H9 (cell line): Measurements from ENCODE around the gene AMBRA1. TPM values are rescaled to one million over a fixed set of nuclear protein-coding genes. Genes with fewer than 3 reads are reported as not detected.
A peak's percentile ranks its signal among the peaks of the same experiment; 100 is the strongest.

Source experiments
- DNase-seq: peaks from one replicate; pipeline ENCODE4 v3.0.0-alpha.2; 2017
- H2AFZ ChIP-seq: one replicate; pipeline ENCODE4 v1.6.1; 2013; ENCODE audit warnings: mild to moderate bottlenecking, low read length, control low read depth, moderate library complexity
- H2AK5ac ChIP-seq: 2 replicates; pipeline ENCODE4 v1.6.1; 2013; ENCODE audit warnings: low read length, control low read depth, mixed read lengths; ENCODE audit not compliant: insufficient read length
- H2BK120ac ChIP-seq: one replicate; pipeline ENCODE4 v1.6.1; 2013; ENCODE audit warnings: low read depth, mild to moderate bottlenecking, low read length, control low read depth, inconsistent platforms; ENCODE audit not compliant: poor library complexity, severe bottlenecking
- H2BK12ac ChIP-seq: 2 replicates; pipeline ENCODE4 v1.6.1; 2013; ENCODE audit warnings: low read length, control low read depth, mixed read lengths, low read depth; ENCODE audit not compliant: insufficient read length
- H2BK15ac ChIP-seq: 2 replicates; pipeline ENCODE4 v1.6.1; 2013; ENCODE audit warnings: low read depth, low read length, control low read depth
- H2BK20ac ChIP-seq: one replicate; pipeline ENCODE4 v1.6.1; 2013; ENCODE audit warnings: low read depth, mild to moderate bottlenecking, low read length, control low read depth, inconsistent platforms; ENCODE audit not compliant: poor library complexity, severe bottlenecking
- H2BK5ac ChIP-seq: 2 replicates; pipeline ENCODE4 v1.6.1; 2013; ENCODE audit warnings: low read length, control low read depth, mixed read lengths; ENCODE audit not compliant: insufficient read length
- H3K14ac ChIP-seq: 2 replicates; pipeline ENCODE4 v1.6.1; 2013; ENCODE audit warnings: low read length, control low read depth; ENCODE audit not compliant: insufficient read depth
- H3K18ac ChIP-seq: 2 replicates; pipeline ENCODE4 v1.6.1; 2013; ENCODE audit warnings: low read depth, mild to moderate bottlenecking, mixed read lengths, low read length, control low read depth; ENCODE audit not compliant: insufficient read length
- H3K23ac ChIP-seq: 2 replicates; pipeline ENCODE4 v1.6.1; 2013; ENCODE audit warnings: low read length, control low read depth, mixed read lengths, low read depth; ENCODE audit not compliant: insufficient read length
- H3K23me2 ChIP-seq: 2 replicates; pipeline ENCODE4 v1.6.1; 2013; ENCODE audit warnings: low read depth, mild to moderate bottlenecking, mixed read lengths, low read length, control low read depth; ENCODE audit not compliant: insufficient read length, poor library complexity, severe bottlenecking
- H3K27ac ChIP-seq: 2 replicates; pipeline ENCODE4 v1.5.1; 2013; ENCODE audit warnings: low read length, control low read depth, mixed read lengths, low read depth; ENCODE audit not compliant: insufficient read length
- H3K27me3 ChIP-seq: 2 replicates; pipeline ENCODE4 v1.6.1; 2013; ENCODE audit warnings: low read length, control low read depth, inconsistent platforms; ENCODE audit not compliant: insufficient read depth
- H3K4ac ChIP-seq: 2 replicates; pipeline ENCODE4 v1.6.1; 2013; ENCODE audit warnings: low read depth, mild to moderate bottlenecking, control low read depth, inconsistent platforms, low read length, moderate library complexity
- H3K4me1 ChIP-seq: 2 replicates; pipeline ENCODE4 v1.6.1; 2013; ENCODE audit warnings: low read length, control low read depth, inconsistent platforms; ENCODE audit not compliant: insufficient read depth
- H3K4me2 ChIP-seq: 2 replicates; pipeline ENCODE4 v1.6.1; 2013; ENCODE audit warnings: low read length, control low read depth, mixed read lengths; ENCODE audit not compliant: insufficient read length, insufficient read depth
- H3K56ac ChIP-seq: 2 replicates; pipeline ENCODE4 v1.6.1; 2013; ENCODE audit warnings: low read depth, mild to moderate bottlenecking, mixed read lengths, low read length, control low read depth; ENCODE audit not compliant: insufficient read length
- H3K79me1 ChIP-seq: 2 replicates; pipeline ENCODE4 v1.6.1; 2013; ENCODE audit warnings: low read depth, mild to moderate bottlenecking, moderate library complexity, low read length, control low read depth, inconsistent platforms; ENCODE audit not compliant: insufficient read depth, poor library complexity, severe bottlenecking
- H3K79me2 ChIP-seq: 2 replicates; pipeline ENCODE4 v1.6.1; 2013; ENCODE audit warnings: low read length, control low read depth, inconsistent platforms; ENCODE audit not compliant: insufficient read depth
- H3K9ac ChIP-seq: 2 replicates; pipeline ENCODE4 v1.6.1; 2013; ENCODE audit warnings: low read length, control low read depth, mixed read lengths; ENCODE audit not compliant: insufficient read length; ENCODE audit errors: extremely low read depth
- H3K9me3 ChIP-seq: one replicate; pipeline ENCODE4 v1.6.1; 2013; ENCODE audit warnings: low read depth, low read length, inconsistent platforms; ENCODE audit not compliant: control insufficient read depth
- H3T11ph ChIP-seq: one replicate; pipeline ENCODE4 v1.6.1; 2013; ENCODE audit warnings: mild to moderate bottlenecking, low read length, control low read depth, inconsistent platforms
- H4K20me1 ChIP-seq: one replicate; pipeline ENCODE4 v1.6.1; 2013; ENCODE audit not compliant: control insufficient read depth, insufficient read length, insufficient read depth
- H4K5ac ChIP-seq: 2 replicates; pipeline ENCODE4 v1.6.1; 2013; ENCODE audit warnings: low read depth, mild to moderate bottlenecking, mixed read lengths, low read length, control low read depth; ENCODE audit not compliant: insufficient read length
- H4K8ac ChIP-seq: replicated peaks from 2 replicates; pipeline ENCODE4 v1.6.1; 2013; ENCODE audit warnings: low read length, control low read depth, mixed read lengths, low read depth; ENCODE audit not compliant: insufficient read length
- H4K91ac ChIP-seq: 2 replicates; pipeline ENCODE4 v1.6.1; 2013; ENCODE audit warnings: low read depth, mild to moderate bottlenecking, moderate library complexity, mixed read lengths, low read length, control low read depth; ENCODE audit not compliant: insufficient read length
- H3K27ac Mint-ChIP-seq, 3 experiments: 2 replicates in 2 of 3; 3 replicates in 1 of 3; pipeline ENCODE4 v1.8.0; 2020 to 2021; ENCODE audit warnings: mixed read lengths in 3 of 3, mild to moderate bottlenecking in 1 of 3, moderate library complexity in 1 of 3
- H3K27me3 Mint-ChIP-seq: 2 replicates; pipeline ENCODE4 v1.8.0; 2021; ENCODE audit warnings: low read depth, mild to moderate bottlenecking, moderate library complexity, mixed read lengths
- H3K36me3 Mint-ChIP-seq, 3 experiments: 2 replicates in 2 of 3; 3 replicates in 1 of 3; pipeline ENCODE4 v1.8.0; 2020 to 2021; ENCODE audit warnings: low read depth in 3 of 3, mixed read lengths in 3 of 3; ENCODE audit not compliant: insufficient read depth in 1 of 3
- H3K4me1 Mint-ChIP-seq, 2 experiments: 2 replicates each; pipeline ENCODE4 v1.8.0; 2020; ENCODE audit warnings: mixed read lengths in 2 of 2
- H3K4me3 Mint-ChIP-seq, 2 experiments: 2 replicates in 1 of 2; 3 replicates in 1 of 2; pipeline ENCODE4 v1.8.0; 2020 to 2021; ENCODE audit warnings: mild to moderate bottlenecking in 2 of 2, mixed read lengths in 2 of 2, moderate library complexity in 1 of 2
- H3K9me3 Mint-ChIP-seq, 2 experiments: 2 replicates in 1 of 2; 3 replicates in 1 of 2; pipeline ENCODE4 v1.8.0; 2020; ENCODE audit warnings: mild to moderate bottlenecking in 2 of 2, mixed read lengths in 2 of 2, moderate library complexity in 1 of 2
- WGBS: extraction: QIAGEN DNeasy Blood & Tissue Kit; methylation state at CpG from one replicate; pipeline ENCODE4 v1.1.7; 2013; ENCODE audit warnings: missing lambda C conversion rate, low lambda C conversion rate, mixed read lengths; ENCODE audit not compliant: insufficient read length; ENCODE audit errors: extremely low coverage; 5-methylcytosine and 5-hydroxymethylcytosine counted together
- total RNA-seq: library from RNA; stranded (reverse); gene quantifications from 2 replicates; pipeline ENCODE4 v1.2.1, GENCODE V29; 2021
- TF ChIP-seq, protein P1 (sequence below): fragments of 200-600 bp; sonication (generic); conservative IDR thresholded peaks from 3 replicates; pipeline ENCODE4 v1.8.0; 2021; ENCODE audit warnings: antibody characterized with exemption, mild to moderate bottlenecking

Gene AMBRA1
- total RNA-seq, 1 experiment from 2014 or later, result 37.5 TPM

DNA sequence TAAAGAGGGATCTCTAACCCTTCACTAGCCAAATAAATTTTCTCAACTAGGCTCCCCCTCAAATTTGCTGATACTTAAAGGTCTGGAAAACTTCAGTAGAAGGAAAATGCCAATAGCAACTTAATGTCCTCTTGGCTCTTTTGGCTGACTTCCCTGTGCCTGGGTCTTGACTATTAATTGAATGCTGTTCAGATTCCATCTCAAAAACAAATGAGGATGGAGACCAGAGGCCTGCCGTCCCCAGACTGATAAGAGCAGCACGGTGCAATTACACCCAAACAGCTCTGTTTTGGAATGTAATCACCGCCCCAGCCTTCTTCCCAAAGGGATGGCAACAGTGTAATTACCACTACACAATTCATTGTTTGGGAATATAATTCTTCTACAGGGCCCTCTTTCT, 112.9 kb downstream of the AMBRA1 start:
- H3K79me2 ChIP-seq, result no peaks in the 10 kb centered on the region
- no peak overlapping the region for H4K91ac ChIP-seq
- no peaks in the 10 kb centered on the region for H3K9me3 Mint-ChIP-seq

More for the DNA sequence above, 112.9 kb downstream of the AMBRA1 start:
- no peak overlapping the region for H2BK5ac ChIP-seq
- H3K4me2 ChIP-seq, result no peak overlapping the region
- no peak overlapping the region for H3K23ac ChIP-seq
- no CpG with 5 or more reads among the region's 3 CpGs for WGBS
- no peak overlapping the region for H3K9ac ChIP-seq
- Mint-ChIP-seq H3K27ac (peak overlapping the region in 1 of 3 experiments; percentile 40; a peak in 1 of 7 replicates), H3K4me3 (no peak overlapping the region), H3K4me1 (peaks cover 2 to 12% of the 10 kb centered on the region in 2 experiments), H3K27me3 (no peaks in the 10 kb centered on the region), H3K36me3 (no peaks in the 10 kb centered on the region; a peak in 1 of 7 replicates)
- H3K4me1 ChIP-seq, result peaks cover 2% of the 10 kb centered on the region; the same call in 1 of the 2 replicates
- H3K18ac ChIP-seq, result no peak overlapping the region
- H2BK15ac ChIP-seq, result no peak overlapping the region
- H3K23me2 ChIP-seq, result no peaks in the 10 kb centered on the region
- H3K27me3 ChIP-seq, result no peaks in the 10 kb centered on the region
- H2AK5ac ChIP-seq, result no peak overlapping the region
- no peak overlapping the region for H3K14ac ChIP-seq
- no peak overlapping the region for H3K56ac ChIP-seq
- no peaks in the 10 kb centered on the region for H4K20me1 ChIP-seq
- no peak for DNase-seq
- no peaks in the 10 kb centered on the region for H3K79me1 ChIP-seq
- no peak overlapping the region for H2BK20ac ChIP-seq
- TF ChIP-seq, protein P1, sequence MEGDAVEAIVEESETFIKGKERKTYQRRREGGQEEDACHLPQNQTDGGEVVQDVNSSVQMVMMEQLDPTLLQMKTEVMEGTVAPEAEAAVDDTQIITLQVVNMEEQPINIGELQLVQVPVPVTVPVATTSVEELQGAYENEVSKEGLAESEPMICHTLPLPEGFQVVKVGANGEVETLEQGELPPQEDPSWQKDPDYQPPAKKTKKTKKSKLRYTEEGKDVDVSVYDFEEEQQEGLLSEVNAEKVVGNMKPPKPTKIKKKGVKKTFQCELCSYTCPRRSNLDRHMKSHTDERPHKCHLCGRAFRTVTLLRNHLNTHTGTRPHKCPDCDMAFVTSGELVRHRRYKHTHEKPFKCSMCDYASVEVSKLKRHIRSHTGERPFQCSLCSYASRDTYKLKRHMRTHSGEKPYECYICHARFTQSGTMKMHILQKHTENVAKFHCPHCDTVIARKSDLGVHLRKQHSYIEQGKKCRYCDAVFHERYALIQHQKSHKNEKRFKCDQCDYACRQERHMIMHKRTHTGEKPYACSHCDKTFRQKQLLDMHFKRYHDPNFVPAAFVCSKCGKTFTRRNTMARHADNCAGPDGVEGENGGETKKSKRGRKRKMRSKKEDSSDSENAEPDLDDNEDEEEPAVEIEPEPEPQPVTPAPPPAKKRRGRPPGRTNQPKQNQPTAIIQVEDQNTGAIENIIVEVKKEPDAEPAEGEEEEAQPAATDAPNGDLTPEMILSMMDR, result no peak
- no peak overlapping the region for H2BK12ac ChIP-seq
- no peak overlapping the region for H4K8ac ChIP-seq
- no peak overlapping the region for H3K4ac ChIP-seq
- no peak overlapping the region for H4K5ac ChIP-seq
- H2AFZ ChIP-seq, result no peak overlapping the region
- H3T11ph ChIP-seq, result no peak overlapping the region
- no peak overlapping the region for H2BK120ac ChIP-seq
- no peak overlapping the region for H3K27ac ChIP-seq
- H3K9me3 ChIP-seq, result no peaks in the 10 kb centered on the region
